HG03354 (cell line): ENCODE results near the gene ZNF317.
"Not testable (repeated sequence)": the region's sequence is repeated elsewhere in the genome, so short reads cannot be mapped to it uniquely, and the experiment has no call there.

Source experiments
- ATAC-seq: cut with Tn5 transposase; IDR thresholded peaks from one replicate; pipeline ENCODE4 v1.9.1; 2021; ENCODE audit warnings: mild to moderate bottlenecking; ENCODE audit not compliant: unreplicated experiment, poor library complexity, severe bottlenecking

ZNF317 gene

GRCh38 chr19:9166846-9167245 is 26.6 kb downstream of the ZNF317 start:
- no peak for ATAC-seq

GRCh38 chr19:9171393-9171991 is 31.3 kb downstream of the ZNF317 start:
- no peak for ATAC-seq

- ATAC-seq = no peak
Observed at GRCh38 chr19:9175326-9175725, 35.1 kb downstream of the ZNF317 start.

- no peak for ATAC-seq
Observed at GRCh38 chr19:9178901-9179300, 38.7 kb downstream of the ZNF317 start, which contains the start of gene OR7D2. OR7D2 (plus strand) TSS chr19:9178979; CDS start chr19:9185782, 6,803 bp downstream.

GRCh38 chr19:9183000-9183399 is 42.8 kb downstream of the ZNF317 start:
- no peak for ATAC-seq

GRCh38 chr19:9187191-9187590 is 47.0 kb downstream of the ZNF317 start:
- no peak for ATAC-seq

- ATAC-seq = no peak
Observed at GRCh38 chr19:9189535-9189934, 49.3 kb downstream of the ZNF317 start.

- not testable (repeated sequence) for ATAC-seq
Observed at GRCh38 chr19:9198044-9198443, 57.8 kb downstream of the ZNF317 start.

- ATAC-seq = no peak
Observed at GRCh38 chr19:9205501-9206113, 65.4 kb downstream of the ZNF317 start.
